Fibroblast of villous mesenchyme (primary cell): ENCODE measurements around the gene KCNK2. TPM values are rescaled to one million over a fixed set of nuclear protein-coding genes. Genes with fewer than 3 reads are reported as not detected.

ENCODE experiments used
- DNase-seq: peaks from one replicate; pipeline ENCODE4 v3.0.0-alpha.2; 2010; ENCODE audit warnings: low read depth
- H3K4me3 ChIP-seq: 2 replicates; pipeline ENCODE4 v1.5.1; 2011; ENCODE audit warnings: low read depth, mild to moderate bottlenecking, low read length
- CTCF ChIP-seq: IDR thresholded peaks from 2 replicates; pipeline ENCODE4 v1.5.1; 2012; ENCODE audit warnings: low read depth, mild to moderate bottlenecking, low read length; ENCODE audit not compliant: insufficient read depth
- total RNA-seq: library from RNA; depleted of rRNA; stranded (reverse); fragments of >200 nt; gene quantifications from 2 replicates; pipeline ENCODE4 v1.2.3, GENCODE V29; 2012

KCNK2 gene
- total RNA-seq, 1 donor: 61.7 TPM

- DNase-seq: no peak
- no peak for TF ChIP-seq CTCF
- H3K4me3 ChIP-seq: no peak overlapping the region
Measured at GRCh38 chr1:215071078-215071477, 11.5 kb upstream of the KCNK2 start.

GRCh38 chr1:215076322-215076721 lies 6.2 kb upstream of the KCNK2 start:
- TF ChIP-seq CTCF: peak; percentile 60
- DNase-seq: peak; percentile 53
- H3K4me3 ChIP-seq: no peak overlapping the region

GRCh38 chr1:215079456-215079855 lies 3.1 kb upstream of the KCNK2 start:
- H3K4me3 ChIP-seq: no peak overlapping the region
- DNase-seq: peak; percentile 15
- no peak for TF ChIP-seq CTCF

- peak overlapping the region; percentile 60 for H3K4me3 ChIP-seq
- peak; percentile 6 for DNase-seq
- TF ChIP-seq CTCF: no peak
Measured at GRCh38 chr1:215081661-215082531, 641 bp upstream of the KCNK2 start.

- DNase-seq: peak; percentile 19
- no peak for TF ChIP-seq CTCF
- peak overlapping the region; percentile 55 for H3K4me3 ChIP-seq
Measured at GRCh38 chr1:215083383-215083961, 935 bp downstream of the KCNK2 start.

GRCh38 chr1:215084621-215085020 lies 2.1 kb downstream of the KCNK2 start:
- no peak for DNase-seq
- no peak overlapping the region for H3K4me3 ChIP-seq
- no peak for TF ChIP-seq CTCF
